ENCODE measurements around the gene CDH26. TPM values are rescaled to one million over a fixed set of nuclear protein-coding genes. Genes with fewer than 3 reads are reported as not detected.

Gene CDH26
- total and polyA plus RNA-seq, 10 of the 15 experiments (the other 5 are each of a cell fraction or from before 2014, with no cell fraction given), result 0.03 to 0.19 (median 0.08) TPM; not detected in 4

GRCh38 chr20:59912609-59913008, 45.6 kb upstream of the CDH26 start (continued):
- TF ChIP-seq RAD21 (IDR thresholded peaks at IDR 0.05; ENCODE audit: insufficient read depth, low read depth, low read length) (no peak), HCFC1 (IDR thresholded peaks at IDR 0.05; ENCODE audit: low read length) (no peak), EGR1 (IDR thresholded peaks at IDR 0.05; ENCODE audit: borderline replicate concordance in 1 of 2, low read depth in 2 of 2, low read length in 2 of 2) (no peak), STAT1 (conservative IDR thresholded peaks at IDR 0.05) (no peak), CHD2 (IDR thresholded peaks at IDR 0.05; ENCODE audit: borderline replicate concordance, low read depth, low read length) (0 out of 2 replicates have a peak, but pooled peaks have one; percentile 25), NR2F1 (conservative IDR thresholded peaks at IDR 0.05) (no peak), CREM (IDR thresholded peaks at IDR 0.05; ENCODE audit: low read depth) (no peak), PAX5 (IDR thresholded peaks at IDR 0.05; ENCODE audit: borderline replicate concordance, low read depth, low read length) (no peak), CBFB (IDR thresholded peaks at IDR 0.05; ENCODE audit: low read depth) (no peak), NFYB (IDR thresholded peaks at IDR 0.05; ENCODE audit: insufficient read depth, low read depth, low read length) (no peak), CBX3 (IDR thresholded peaks at IDR 0.05; ENCODE audit: borderline replicate concordance, low read depth) (no peak), SMARCA5 (IDR thresholded peaks at IDR 0.05) (no peak), PRDM15 (CRISPR knock-in tag; IDR thresholded peaks at IDR 0.05) (no peak)
